GM10248 (cell line): ENCODE data around the gene FBXW8.

Experiments used
- CTCF ChIA-PET: fragments of 300-600 bp; sonication (Branson Sonifier 250); formaldehyde crosslinking; extraction: SDS; loops from one replicate; lab custom pipeline; 2021; ENCODE audit warnings: antibody characterized with exemption; lab: Yijun Ruan, JAX
- POLR2A ChIA-PET: fragments of 350-650 bp; sonication (Branson Sonifier 250); formaldehyde crosslinking; extraction: SDS; loops from one replicate; lab custom pipeline; 2020; ENCODE audit warnings: antibody characterized with exemption; lab: Yijun Ruan, JAX
- DNase-seq: peaks from one replicate; pipeline ENCODE4 v3.0.0; 2012; ENCODE audit errors: extremely low spot score
- TF ChIP-seq, protein P1 (sequence below): IDR thresholded peaks from 2 replicates; pipeline ENCODE4 v1.5.1; 2012; ENCODE audit warnings: mild to moderate bottlenecking, low read depth; ENCODE audit errors: extremely low read depth, missing control alignments, control extremely low read depth

Gene FBXW8

GRCh38 chr12:117040496-117040895 is 129.7 kb downstream of the FBXW8 start:
- TF ChIP-seq, protein P1, sequence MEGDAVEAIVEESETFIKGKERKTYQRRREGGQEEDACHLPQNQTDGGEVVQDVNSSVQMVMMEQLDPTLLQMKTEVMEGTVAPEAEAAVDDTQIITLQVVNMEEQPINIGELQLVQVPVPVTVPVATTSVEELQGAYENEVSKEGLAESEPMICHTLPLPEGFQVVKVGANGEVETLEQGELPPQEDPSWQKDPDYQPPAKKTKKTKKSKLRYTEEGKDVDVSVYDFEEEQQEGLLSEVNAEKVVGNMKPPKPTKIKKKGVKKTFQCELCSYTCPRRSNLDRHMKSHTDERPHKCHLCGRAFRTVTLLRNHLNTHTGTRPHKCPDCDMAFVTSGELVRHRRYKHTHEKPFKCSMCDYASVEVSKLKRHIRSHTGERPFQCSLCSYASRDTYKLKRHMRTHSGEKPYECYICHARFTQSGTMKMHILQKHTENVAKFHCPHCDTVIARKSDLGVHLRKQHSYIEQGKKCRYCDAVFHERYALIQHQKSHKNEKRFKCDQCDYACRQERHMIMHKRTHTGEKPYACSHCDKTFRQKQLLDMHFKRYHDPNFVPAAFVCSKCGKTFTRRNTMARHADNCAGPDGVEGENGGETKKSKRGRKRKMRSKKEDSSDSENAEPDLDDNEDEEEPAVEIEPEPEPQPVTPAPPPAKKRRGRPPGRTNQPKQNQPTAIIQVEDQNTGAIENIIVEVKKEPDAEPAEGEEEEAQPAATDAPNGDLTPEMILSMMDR = no peak
- ChIA-PET POLR2A (no interaction called here), CTCF (no interaction called here)
- no peak for DNase-seq

- TF ChIP-seq, protein P1 = no peak
- ChIA-PET POLR2A (no interaction called here), CTCF (no interaction called here)
- no peak for DNase-seq
These were observed 131.0 kb downstream of the FBXW8 start for GRCh38 chr12:117041798-117042170.

- POLR2A ChIA-PET = no interaction called here
- CTCF ChIA-PET = no interaction called here
- TF ChIP-seq, protein P1 = no peak
- no peak for DNase-seq
These were observed 131.6 kb downstream of the FBXW8 start for GRCh38 chr12:117042171-117042842.

- TF ChIP-seq, protein P1 = no peak
- DNase-seq = no peak
- ChIA-PET CTCF (interaction anchor here (1.5 kb wide), 1 partner anchor 17 kb away, joined by 4 read pairs; no protein-coding TSS in a partner anchor), POLR2A (no interaction called here)
These were observed 132.1 kb downstream of the FBXW8 start for GRCh38 chr12:117042862-117043261.

- TF ChIP-seq, protein P1 = no peak
- POLR2A ChIA-PET = no interaction called here
- CTCF ChIA-PET = interaction anchor here (1.5 kb wide), 1 partner anchor 16 kb away, joined by 4 read pairs; no protein-coding TSS in a partner anchor
- DNase-seq = no peak
These were observed 133.6 kb downstream of the FBXW8 start for GRCh38 chr12:117044311-117044710.

DNA sequence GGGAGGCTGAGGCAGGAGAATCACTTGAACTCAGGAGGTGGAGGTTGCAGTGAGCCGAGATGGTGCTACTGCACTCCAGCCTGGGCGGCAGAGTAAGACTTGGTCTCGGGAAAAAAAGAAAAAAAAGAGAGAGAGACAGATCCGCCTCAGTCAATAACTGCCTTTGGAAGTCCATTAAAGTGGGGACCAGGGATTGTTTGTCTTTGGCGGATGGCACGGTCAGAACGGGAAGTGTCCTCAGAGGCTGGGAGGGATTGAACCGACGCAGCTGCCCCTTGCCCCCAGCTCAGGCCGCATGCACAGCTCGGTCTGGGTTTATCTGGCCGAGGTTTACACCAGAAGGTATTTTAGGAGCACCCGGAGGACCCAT is 134.0 kb downstream of the FBXW8 start:
- POLR2A ChIA-PET = no interaction called here
- CTCF ChIA-PET = no interaction called here
- DNase-seq = no peak
- TF ChIP-seq, protein P1 = no peak
